Parathyroid adenoma (tissue), 2 donors: ENCODE data around the gene IFI27.

ENCODE experiments used
- H2AFZ ChIP-seq: fragments of 300-600 bp; sonication (generic); one replicate; pipeline ENCODE4 v1.7.0; 2017; ENCODE audit warnings: antibody characterized with exemption, mild to moderate bottlenecking
- H3K27ac ChIP-seq: fragments of 300-600 bp; sonication (generic); one replicate; pipeline ENCODE4 v1.7.0; 2017
- H3K27me3 ChIP-seq: fragments of 300-600 bp; sonication (generic); one replicate; pipeline ENCODE4 v1.7.0; 2017; ENCODE audit warnings: low read length; ENCODE audit not compliant: control insufficient read depth, insufficient read depth
- H3K36me3 ChIP-seq: fragments of 300-600 bp; sonication (generic); one replicate; pipeline ENCODE4 v1.7.0; 2017; ENCODE audit warnings: low read length; ENCODE audit not compliant: control insufficient read depth, insufficient read depth
- H3K4me1 ChIP-seq: fragments of 300-600 bp; sonication (generic); one replicate; pipeline ENCODE4 v1.7.0; 2017; ENCODE audit warnings: control low read depth
- H3K4me2 ChIP-seq: fragments of 300-600 bp; sonication (generic); one replicate; pipeline ENCODE4 v1.7.0; 2017; ENCODE audit warnings: low read length
- H3K4me3 ChIP-seq: fragments of 300-600 bp; sonication (generic); one replicate; pipeline ENCODE4 v1.7.0; 2017; ENCODE audit warnings: low read depth, low read length
- H3K79me2 ChIP-seq: fragments of 300-600 bp; sonication (generic); one replicate; pipeline ENCODE4 v1.7.0; 2017; ENCODE audit warnings: control low read depth
- H3K9ac ChIP-seq: fragments of 300-600 bp; sonication (generic); one replicate; pipeline ENCODE4 v1.7.0; 2017; ENCODE audit warnings: mild to moderate bottlenecking
- H3K9me3 ChIP-seq: fragments of 300-600 bp; sonication (generic); one replicate; pipeline ENCODE4 v1.7.0; 2017; ENCODE audit warnings: low read length; ENCODE audit not compliant: control insufficient read depth
- CTCF ChIP-seq: fragments of 300-600 bp; sonication (generic); IDR thresholded peaks from one replicate; pipeline ENCODE4 v1.7.0; 2017; ENCODE audit warnings: antibody characterized with exemption, mild to moderate bottlenecking
- donor health status: primary hyperparathyroidism.

IFI27 gene

DNA sequence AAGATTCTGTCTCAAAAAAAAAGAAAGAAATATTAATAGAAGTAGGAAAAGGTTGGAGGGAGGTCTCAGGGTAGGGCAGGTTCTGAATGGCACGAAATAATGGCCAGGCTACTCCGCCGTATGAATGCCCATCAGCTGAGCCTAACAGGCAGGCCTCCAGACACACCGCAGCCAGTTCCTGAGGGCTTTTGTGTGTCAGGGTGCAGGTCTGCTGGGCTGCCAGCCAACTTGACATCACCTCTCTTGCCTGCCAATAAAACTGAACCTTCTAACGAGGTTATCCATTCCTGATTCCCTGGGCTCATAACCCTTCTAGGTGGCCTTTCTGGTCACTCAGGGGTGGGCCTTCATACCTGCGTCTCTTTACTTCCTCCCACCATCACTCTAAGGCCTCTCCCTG, 3.0 kb downstream of the IFI27 start:
- H3K27ac ChIP-seq = no peak overlapping the region
- H3K4me1 ChIP-seq = no peaks in the 10 kb centered on the region
- no peaks in the 10 kb centered on the region for H3K27me3 ChIP-seq

GRCh38 chr14:94113908-94114588, 3.5 kb downstream of the IFI27 start:
- H3K4me2 ChIP-seq = no peak overlapping the region
- no peak overlapping the region for H3K27ac ChIP-seq
- H3K27me3 ChIP-seq = no peaks in the 10 kb centered on the region
- H2AFZ ChIP-seq = no peak overlapping the region
- TF ChIP-seq CTCF = no peak
- H3K9ac ChIP-seq = no peak overlapping the region
- H3K79me2 ChIP-seq = no peaks in the 10 kb centered on the region
- H3K36me3 ChIP-seq = no peaks in the 10 kb centered on the region
- H3K9me3 ChIP-seq = no peaks in the 10 kb centered on the region
- H3K4me1 ChIP-seq = no peaks in the 10 kb centered on the region
- H3K4me3 ChIP-seq = no peak overlapping the region

More for the DNA sequence above, 3.0 kb downstream of the IFI27 start:
- Histone ChIP-seq H3K9ac (no peak overlapping the region), H3K4me3 (no peak overlapping the region), H3K79me2 (no peaks in the 10 kb centered on the region), H2AFZ (no peak overlapping the region), H3K4me2 (no peak overlapping the region), H3K9me3 (no peaks in the 10 kb centered on the region), H3K36me3 (no peaks in the 10 kb centered on the region)
- TF ChIP-seq CTCF = no peak

DNA sequence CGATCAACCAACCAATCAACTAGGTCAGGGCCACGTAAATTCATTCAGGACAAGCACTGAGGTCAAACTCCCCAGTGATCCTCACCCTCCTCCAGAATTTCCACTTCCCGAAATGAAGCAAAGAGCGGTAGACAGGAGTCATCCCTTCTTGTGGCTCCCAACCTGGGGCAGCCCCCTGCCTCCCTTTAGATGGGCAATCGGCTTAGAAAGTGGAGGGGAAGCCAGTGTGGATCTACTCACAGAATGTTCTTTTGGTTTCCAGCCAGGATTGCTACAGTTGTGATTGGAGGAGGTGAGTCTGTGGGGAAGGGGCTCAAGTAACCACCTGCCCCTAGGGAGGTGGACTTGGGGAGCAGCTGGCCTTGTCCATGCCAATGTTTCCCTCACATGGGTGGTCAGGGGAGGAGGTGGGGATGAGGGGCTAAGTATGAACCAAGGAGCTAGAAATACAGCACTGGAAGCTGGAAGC, 4.1 kb downstream of the IFI27 start:
- H3K4me2 ChIP-seq = no peak overlapping the region
- no peak for TF ChIP-seq CTCF
- H2AFZ ChIP-seq = peak overlapping the region; percentile 30
- H3K36me3 ChIP-seq = no peaks in the 10 kb centered on the region
- no peak overlapping the region for H3K9ac ChIP-seq
- no peaks in the 10 kb centered on the region for H3K4me1 ChIP-seq
- no peaks in the 10 kb centered on the region for H3K79me2 ChIP-seq
- no peak overlapping the region for H3K27ac ChIP-seq
- no peak overlapping the region for H3K4me3 ChIP-seq
- no peaks in the 10 kb centered on the region for H3K27me3 ChIP-seq
- H3K9me3 ChIP-seq = no peaks in the 10 kb centered on the region

DNA sequence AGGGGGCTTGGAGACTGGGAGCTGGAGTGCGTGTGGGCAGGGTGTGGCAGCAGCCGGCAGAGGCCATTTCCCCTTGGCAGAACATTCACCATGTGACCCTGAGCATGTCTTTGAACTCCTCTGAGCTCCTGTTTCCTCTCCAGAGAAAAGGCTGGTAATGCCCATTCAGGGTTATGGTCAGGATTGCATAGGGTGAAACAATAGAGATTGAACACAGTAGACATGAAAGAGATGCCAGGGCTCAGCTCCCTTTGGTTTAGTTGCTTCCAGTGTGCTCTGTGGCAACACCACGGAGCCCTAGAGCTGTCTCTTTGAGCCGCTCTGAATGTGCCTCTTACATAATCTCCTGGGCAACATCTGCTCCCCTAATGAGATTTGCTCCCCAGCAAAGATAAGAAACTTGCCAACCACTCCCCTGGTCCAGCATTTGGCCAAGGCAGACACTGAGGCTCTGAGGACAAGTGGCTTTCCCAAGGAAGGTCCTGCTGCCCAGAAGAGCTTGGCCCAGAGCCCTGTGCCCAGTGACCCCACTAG, 4.6 kb downstream of the IFI27 start:
- Histone ChIP-seq H3K36me3 (no peaks in the 10 kb centered on the region), H3K4me2 (no peak overlapping the region), H3K27me3 (no peaks in the 10 kb centered on the region), H3K79me2 (no peaks in the 10 kb centered on the region), H3K4me3 (no peak overlapping the region), H3K27ac (no peak overlapping the region), H3K9me3 (no peaks in the 10 kb centered on the region), H3K4me1 (no peaks in the 10 kb centered on the region), H3K9ac (no peak overlapping the region), H2AFZ (no peak overlapping the region)
- TF ChIP-seq CTCF = no peak

DNA sequence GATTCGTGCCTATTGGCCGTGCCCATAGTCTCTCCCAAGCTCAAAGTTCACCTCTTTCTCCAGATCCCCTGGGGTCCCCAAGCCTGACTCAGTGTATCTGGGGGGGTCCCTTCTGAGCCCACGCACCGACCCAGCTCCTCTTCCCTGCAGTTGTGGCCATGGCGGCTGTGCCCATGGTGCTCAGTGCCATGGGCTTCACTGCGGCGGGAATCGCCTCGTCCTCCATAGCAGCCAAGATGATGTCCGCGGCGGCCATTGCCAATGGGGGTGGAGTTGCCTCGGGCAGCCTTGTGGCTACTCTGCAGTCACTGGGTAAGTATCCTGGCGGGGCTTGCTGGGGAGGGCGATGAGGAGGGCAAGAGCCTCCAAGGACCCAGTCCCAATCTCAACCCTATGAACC, 5.1 kb downstream of the IFI27 start:
- H3K4me3 ChIP-seq = no peak overlapping the region
- H3K79me2 ChIP-seq = no peaks in the 10 kb centered on the region
- H3K9me3 ChIP-seq = no peaks in the 10 kb centered on the region
- H3K27ac ChIP-seq = no peak overlapping the region
- H3K9ac ChIP-seq = no peak overlapping the region
- H3K36me3 ChIP-seq = no peaks in the 10 kb centered on the region
- no peak for TF ChIP-seq CTCF
- no peak overlapping the region for H2AFZ ChIP-seq
- H3K4me2 ChIP-seq = no peak overlapping the region
- H3K27me3 ChIP-seq = no peaks in the 10 kb centered on the region
- no peaks in the 10 kb centered on the region for H3K4me1 ChIP-seq
